AG04450 (cell line): ENCODE measurements around the gene DUXB. TPM values are rescaled to one million over a fixed set of nuclear protein-coding genes. Genes with fewer than 3 reads are reported as not detected.

Experiments
- CTCF ChIA-PET: fragments of 300-600, 350-600 bp; formaldehyde crosslinking; extraction: SDS; loops from one replicate; lab custom pipeline; 2022; ENCODE audit warnings: antibody characterized with exemption, inconsistent platforms; lab: Charles Lee
- POLR2A ChIA-PET: fragments of 350-600 bp; formaldehyde crosslinking; extraction: SDS; loops from one replicate; lab custom pipeline; 2021; ENCODE audit warnings: antibody characterized with exemption, inconsistent platforms; lab: Yijun Ruan, JAX
- DNase-seq: peaks from one replicate; pipeline ENCODE4 v3.0.0-alpha.2; 2011; ENCODE audit warnings: low read depth, low spot score
- H3K27ac ChIP-seq: one replicate; pipeline ENCODE4 v1.5.1; 2012; ENCODE audit warnings: low read depth, low read length, control low read depth
- H3K27me3 ChIP-seq: one replicate; pipeline ENCODE4 v1.6.0; 2012; ENCODE audit warnings: low read length; ENCODE audit not compliant: control insufficient read depth, insufficient read depth
- H3K4me3 ChIP-seq: 2 replicates; pipeline ENCODE4 v1.5.1; 2011; ENCODE audit warnings: mild to moderate bottlenecking, low read depth, low read length, control low read depth
- H3K9me3 ChIP-seq: 2 replicates; pipeline ENCODE4 v1.5.1; 2012; ENCODE audit warnings: low read length; ENCODE audit not compliant: control insufficient read depth, insufficient read depth
- CTCF ChIP-seq: IDR thresholded peaks from 2 replicates; pipeline ENCODE4 v1.5.1; 2011; ENCODE audit warnings: low read depth, low read length, control low read depth, inconsistent platforms
- polyA plus RNA-seq: library from polyadenylated mRNA; depleted of rRNA; stranded (reverse); fragments of >200 nt; gene quantifications from 2 replicates; pipeline ENCODE4 v1.2.3, GENCODE V29; 2011

The DUXB gene
- polyA plus RNA-seq, 1 experiment: not detected

DNA sequence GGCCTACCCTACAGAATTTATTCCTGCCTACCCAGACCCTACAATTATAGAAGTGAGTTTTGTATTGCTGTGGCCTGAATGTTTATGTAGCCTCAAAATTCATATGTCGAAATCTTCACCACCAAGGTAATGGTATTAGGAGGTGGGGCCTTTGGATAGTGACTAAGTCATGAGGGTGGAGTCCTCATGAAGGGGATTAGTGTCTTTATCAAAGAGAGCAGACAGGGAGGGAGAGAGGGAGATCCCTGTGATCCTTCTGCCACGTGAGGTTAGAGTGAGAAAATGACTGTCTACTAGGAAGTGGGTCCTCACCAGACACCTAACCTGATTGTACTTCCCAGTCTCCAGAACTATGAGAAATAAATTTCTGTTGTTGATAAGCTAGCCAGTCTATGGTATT lies 981 bp upstream of the DUXB start:
- Histone ChIP-seq H3K27me3 (no peaks in the 10 kb centered on the region), H3K4me3 (no peak overlapping the region), H3K27ac (no peak overlapping the region), H3K9me3 (no peaks in the 10 kb centered on the region)
- CTCF ChIA-PET: no interaction called here
- no peak for DNase-seq
- POLR2A ChIA-PET: no interaction called here
- no peak for TF ChIP-seq CTCF

DNA sequence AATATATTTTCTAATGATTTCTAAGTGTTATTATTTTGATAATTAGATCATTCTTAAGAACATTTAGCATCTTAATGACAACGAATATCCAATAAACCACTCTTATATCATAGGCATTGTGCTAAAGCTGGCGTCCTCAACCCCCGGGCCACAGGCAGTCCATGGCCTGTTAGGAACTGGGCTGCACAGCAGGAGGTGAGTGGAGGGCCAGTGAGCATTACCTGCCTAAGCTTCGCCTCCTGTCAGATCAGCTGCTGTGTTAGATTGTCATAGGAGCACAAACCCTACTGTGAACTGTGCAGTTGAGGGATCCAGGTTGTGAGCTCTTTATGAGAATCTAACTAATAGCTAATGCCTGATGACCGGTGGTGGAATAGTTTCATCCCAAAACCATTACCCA lies 3.7 kb downstream of the DUXB start:
- POLR2A ChIA-PET: no interaction called here
- CTCF ChIA-PET: no interaction called here
- H3K9me3 ChIP-seq: no peaks in the 10 kb centered on the region
- DNase-seq: no peak
- no peak overlapping the region for H3K4me3 ChIP-seq
- no peak overlapping the region for H3K27ac ChIP-seq
- H3K27me3 ChIP-seq: no peaks in the 10 kb centered on the region
- no peak for TF ChIP-seq CTCF

DNA sequence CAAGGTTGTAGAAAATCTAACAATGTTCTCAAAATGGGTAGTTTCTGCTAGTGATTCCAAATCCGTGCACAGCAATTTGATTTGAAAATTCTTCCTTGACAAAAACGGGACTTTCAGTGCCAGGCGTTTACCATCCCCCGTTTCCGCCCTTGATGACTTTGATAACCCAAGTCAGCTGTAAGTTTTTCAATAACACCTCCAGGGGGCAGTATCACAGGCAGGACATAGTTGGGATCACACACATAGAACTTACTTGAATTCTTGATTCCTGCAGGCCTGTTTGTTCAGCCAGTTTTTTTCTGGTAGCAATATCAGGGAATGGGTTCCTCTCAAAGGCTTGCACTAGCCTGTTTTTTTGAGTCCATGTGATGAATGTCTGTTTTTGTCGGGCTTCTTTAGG lies 5.6 kb downstream of the DUXB start:
- no peaks in the 10 kb centered on the region for H3K9me3 ChIP-seq
- TF ChIP-seq CTCF: no peak
- no peak for DNase-seq
- H3K4me3 ChIP-seq: no peak overlapping the region
- H3K27me3 ChIP-seq: no peaks in the 10 kb centered on the region
- POLR2A ChIA-PET: no interaction called here
- H3K27ac ChIP-seq: no peak overlapping the region
- CTCF ChIA-PET: interaction anchor here (1.6 kb wide), 1 partner anchor 11 kb away, joined by 4 read pairs; no protein-coding TSS in a partner anchor

- H3K4me3 ChIP-seq: no peak overlapping the region
- peaks cover 2% of the 10 kb centered on the region; the same call in 1 of the 2 replicates for H3K9me3 ChIP-seq
- no peak overlapping the region for H3K27ac ChIP-seq
- DNase-seq: no peak
- ChIA-PET CTCF (no interaction called here), POLR2A (no interaction called here)
- TF ChIP-seq CTCF: no peak
- no peaks in the 10 kb centered on the region for H3K27me3 ChIP-seq
Measured at GRCh38 chr16:75687361-75687760, 13.9 kb downstream of the DUXB start.

DNA sequence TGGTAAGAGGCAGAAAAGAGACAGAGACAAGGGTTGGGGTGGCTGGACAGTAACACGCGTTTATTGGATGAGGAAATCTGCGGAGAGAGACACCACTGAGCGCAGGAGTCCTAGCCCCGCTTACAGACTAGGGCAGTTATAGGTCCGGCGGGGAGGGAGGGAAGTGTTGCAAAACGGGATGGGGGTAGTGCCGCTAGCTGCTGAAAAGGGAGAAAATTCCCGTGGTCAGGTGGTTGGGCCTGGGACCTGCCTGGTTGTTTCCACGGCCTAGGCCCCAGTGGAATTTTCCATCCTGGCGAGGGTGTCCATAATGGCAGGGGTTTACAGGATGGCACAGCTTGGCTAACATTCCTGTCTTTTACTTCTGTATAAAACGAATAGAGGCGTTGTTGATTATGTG lies 19.0 kb downstream of the DUXB start:
- ChIA-PET POLR2A (no interaction called here), CTCF (no interaction called here)
- Histone ChIP-seq H3K4me3 (no peak overlapping the region), H3K27me3 (peaks cover 4% of the 10 kb centered on the region), H3K9me3 (peaks cover 2% of the 10 kb centered on the region; the same call in 1 of the 2 replicates), H3K27ac (no peak overlapping the region)
- TF ChIP-seq CTCF: no peak
- no peak for DNase-seq
